COLO668 (cell line): ENCODE measurements around the gene CTXN3.

Experiments
- DNase-seq: peaks from one replicate; lab custom pipeline; 2025; ENCODE audit not compliant: unreplicated experiment; lab: John Stamatoyannopoulos, UW

The CTXN3 gene

GRCh38 chr5:127696683-127697082 is 47.8 kb downstream of the CTXN3 start:
- DNase-seq, result no peak

GRCh38 chr5:127697894-127698600 is 49.2 kb downstream of the CTXN3 start:
- DNase-seq, result peak; percentile 9

GRCh38 chr5:127699416-127699815 is 50.5 kb downstream of the CTXN3 start:
- DNase-seq, result no peak

GRCh38 chr5:127700237-127700766 is 51.4 kb downstream of the CTXN3 start:
- DNase-seq, result no peak

- no peak for DNase-seq
Measured at GRCh38 chr5:127702434-127702833, 53.6 kb downstream of the CTXN3 start.

GRCh38 chr5:127702926-127703561 is 54.2 kb downstream of the CTXN3 start, which contains the start of gene CCDC192:
Gene CCDC192, plus strand, starts transcription at chr5:127703391. Its CDS starts 55 bp downstream, at chr5:127703446.
- no peak for DNase-seq

GRCh38 chr5:127705120-127705892 is 56.4 kb downstream of the CTXN3 start:
- DNase-seq, result no peak

- DNase-seq, result no peak
Measured at GRCh38 chr5:127706691-127707090, 57.8 kb downstream of the CTXN3 start.

- DNase-seq, result no peak
Measured at GRCh38 chr5:127707209-127707608, 58.3 kb downstream of the CTXN3 start.
